ENCODE data around the gene LRRC18. TPM values are rescaled to one million over a fixed set of nuclear protein-coding genes. Genes with fewer than 3 reads are reported as not detected.

Gene LRRC18
- total RNA-seq, 1 donor from 2014 or later = not detected

DNA sequence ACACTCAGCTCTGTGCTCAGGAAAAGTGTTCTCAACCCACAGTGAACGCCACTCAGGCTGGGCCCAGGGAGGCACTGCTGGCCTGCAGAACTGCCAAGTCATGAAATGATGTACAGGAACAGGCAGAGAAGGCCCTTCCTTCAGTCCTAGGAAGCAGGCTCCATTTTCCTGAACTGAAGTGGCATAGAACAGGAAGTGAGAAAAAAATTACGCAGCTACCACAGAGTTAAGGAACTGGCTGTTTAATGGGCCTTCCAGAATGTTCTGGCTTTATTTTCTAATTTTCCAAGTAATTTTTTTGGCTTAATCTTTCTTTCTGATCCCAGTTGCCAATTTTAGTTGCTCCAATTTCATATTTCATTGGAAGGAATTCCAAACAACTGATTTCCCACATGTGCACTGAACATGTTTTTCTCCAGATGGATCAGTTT lies 39.3 kb downstream of the LRRC18 start:
- no peak for DNase-seq (ENCODE audit: low spot score in 2 of 2)
- no peaks in the 10 kb centered on the region for H3K36me3 ChIP-seq
- peaks cover 0 to 6% of the 10 kb centered on the region in 2 donors for H3K9me3 ChIP-seq
- H3K27me3 ChIP-seq = no peaks in the 10 kb centered on the region
- H3K4me1 ChIP-seq = no peaks in the 10 kb centered on the region
- TF ChIP-seq, protein P1, sequence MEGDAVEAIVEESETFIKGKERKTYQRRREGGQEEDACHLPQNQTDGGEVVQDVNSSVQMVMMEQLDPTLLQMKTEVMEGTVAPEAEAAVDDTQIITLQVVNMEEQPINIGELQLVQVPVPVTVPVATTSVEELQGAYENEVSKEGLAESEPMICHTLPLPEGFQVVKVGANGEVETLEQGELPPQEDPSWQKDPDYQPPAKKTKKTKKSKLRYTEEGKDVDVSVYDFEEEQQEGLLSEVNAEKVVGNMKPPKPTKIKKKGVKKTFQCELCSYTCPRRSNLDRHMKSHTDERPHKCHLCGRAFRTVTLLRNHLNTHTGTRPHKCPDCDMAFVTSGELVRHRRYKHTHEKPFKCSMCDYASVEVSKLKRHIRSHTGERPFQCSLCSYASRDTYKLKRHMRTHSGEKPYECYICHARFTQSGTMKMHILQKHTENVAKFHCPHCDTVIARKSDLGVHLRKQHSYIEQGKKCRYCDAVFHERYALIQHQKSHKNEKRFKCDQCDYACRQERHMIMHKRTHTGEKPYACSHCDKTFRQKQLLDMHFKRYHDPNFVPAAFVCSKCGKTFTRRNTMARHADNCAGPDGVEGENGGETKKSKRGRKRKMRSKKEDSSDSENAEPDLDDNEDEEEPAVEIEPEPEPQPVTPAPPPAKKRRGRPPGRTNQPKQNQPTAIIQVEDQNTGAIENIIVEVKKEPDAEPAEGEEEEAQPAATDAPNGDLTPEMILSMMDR (IDR thresholded peaks at IDR 0.05) = no peak
- H3K27ac ChIP-seq = peak overlapping the region in 1 of 2 donors; percentile 39
- no peak overlapping the region for H3K4me3 ChIP-seq
- intact Hi-C loops (cut with DNase I) = no loop called here

DNA sequence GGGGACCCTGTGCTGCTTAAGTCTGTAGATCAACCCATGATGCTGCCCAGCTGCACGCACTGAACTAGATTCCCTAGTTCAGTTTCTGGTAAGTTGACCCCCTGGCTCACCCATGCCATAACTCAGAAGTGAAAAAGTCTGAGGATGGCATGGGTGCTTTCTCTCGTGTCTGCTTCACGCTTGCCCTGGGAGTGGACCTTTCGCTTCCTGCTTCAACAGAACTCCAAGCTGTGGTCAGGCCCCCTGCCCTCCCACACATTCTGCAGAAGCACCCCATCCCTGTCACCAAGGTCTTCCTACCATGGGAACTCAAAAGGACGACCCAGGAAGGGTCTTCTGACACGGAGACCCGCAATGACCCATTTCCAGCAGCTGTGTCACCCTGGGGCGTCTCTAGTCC lies 39.9 kb downstream of the LRRC18 start:
- intact Hi-C loops (cut with DNase I) = no loop called here
- TF ChIP-seq, protein P1 (IDR thresholded peaks at IDR 0.05) = no peak

DNA sequence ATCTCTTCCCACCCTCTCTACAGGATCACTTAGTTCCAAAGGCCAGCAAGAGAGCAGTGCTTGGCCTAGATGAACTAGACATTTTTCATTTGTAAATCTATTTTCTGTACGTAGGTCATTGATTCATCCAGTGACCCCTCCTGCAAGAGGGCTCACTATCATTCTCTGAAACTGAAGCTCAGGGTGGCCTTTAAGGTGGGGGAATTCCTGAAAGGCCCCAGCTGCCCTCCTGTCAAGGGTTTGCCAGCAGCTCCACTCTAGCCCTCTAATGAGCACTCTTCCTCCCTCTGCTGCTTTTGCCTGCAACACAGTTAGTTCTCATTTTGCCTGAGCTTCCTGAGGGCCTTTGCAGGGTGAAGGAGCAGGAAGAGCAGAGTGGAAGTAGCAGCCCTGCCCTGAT lies 41.2 kb downstream of the LRRC18 start:
- Histone ChIP-seq H3K27me3 (no peaks in the 10 kb centered on the region), H3K4me3 (no peak overlapping the region), H3K9me3 (peaks cover 0 to 6% of the 10 kb centered on the region in 2 donors), H3K4me1 (no peaks in the 10 kb centered on the region), H3K36me3 (no peaks in the 10 kb centered on the region), H3K27ac (no peak overlapping the region)
- TF ChIP-seq, protein P1 (IDR thresholded peaks at IDR 0.05) = no peak
- no peak for DNase-seq (ENCODE audit: low spot score in 2 of 2)
- intact Hi-C loops (cut with DNase I) = no loop called here

More for the DNA sequence above, 39.9 kb downstream of the LRRC18 start:
- Histone ChIP-seq H3K9me3 (peaks cover 0 to 6% of the 10 kb centered on the region in 2 donors), H3K27me3 (no peaks in the 10 kb centered on the region), H3K27ac (no peak overlapping the region), H3K4me1 (no peaks in the 10 kb centered on the region), H3K36me3 (no peaks in the 10 kb centered on the region), H3K4me3 (no peak overlapping the region)
- DNase-seq (ENCODE audit: low spot score in 2 of 2) = no peak

DNA sequence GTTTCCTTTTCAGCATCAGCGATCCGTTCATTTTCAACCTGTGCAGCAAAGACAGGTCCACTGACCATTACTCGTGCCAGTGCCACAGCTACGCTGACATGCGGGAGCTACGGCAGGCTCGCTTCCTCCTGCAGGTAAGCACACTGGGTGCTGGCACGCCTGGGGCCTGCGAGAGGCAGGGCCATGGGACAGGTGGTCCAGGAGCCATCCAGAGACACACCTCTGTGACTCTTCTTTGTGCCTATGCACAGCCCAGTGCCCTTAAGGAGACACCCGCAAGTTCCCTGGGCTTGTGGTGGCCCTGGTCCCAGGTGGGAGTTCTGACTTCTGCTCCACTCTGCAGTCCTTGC lies 42.2 kb downstream of the LRRC18 start:
- Histone ChIP-seq H3K9me3 (peaks cover 0 to 6% of the 10 kb centered on the region in 2 donors), H3K27ac (no peak overlapping the region), H3K27me3 (no peaks in the 10 kb centered on the region), H3K36me3 (no peaks in the 10 kb centered on the region), H3K4me3 (no peak overlapping the region), H3K4me1 (no peaks in the 10 kb centered on the region)
- no peak for DNase-seq (ENCODE audit: low spot score in 2 of 2)
- TF ChIP-seq, protein P1 (IDR thresholded peaks at IDR 0.05) = no peak
- intact Hi-C loops (cut with DNase I) = no loop called here

DNA sequence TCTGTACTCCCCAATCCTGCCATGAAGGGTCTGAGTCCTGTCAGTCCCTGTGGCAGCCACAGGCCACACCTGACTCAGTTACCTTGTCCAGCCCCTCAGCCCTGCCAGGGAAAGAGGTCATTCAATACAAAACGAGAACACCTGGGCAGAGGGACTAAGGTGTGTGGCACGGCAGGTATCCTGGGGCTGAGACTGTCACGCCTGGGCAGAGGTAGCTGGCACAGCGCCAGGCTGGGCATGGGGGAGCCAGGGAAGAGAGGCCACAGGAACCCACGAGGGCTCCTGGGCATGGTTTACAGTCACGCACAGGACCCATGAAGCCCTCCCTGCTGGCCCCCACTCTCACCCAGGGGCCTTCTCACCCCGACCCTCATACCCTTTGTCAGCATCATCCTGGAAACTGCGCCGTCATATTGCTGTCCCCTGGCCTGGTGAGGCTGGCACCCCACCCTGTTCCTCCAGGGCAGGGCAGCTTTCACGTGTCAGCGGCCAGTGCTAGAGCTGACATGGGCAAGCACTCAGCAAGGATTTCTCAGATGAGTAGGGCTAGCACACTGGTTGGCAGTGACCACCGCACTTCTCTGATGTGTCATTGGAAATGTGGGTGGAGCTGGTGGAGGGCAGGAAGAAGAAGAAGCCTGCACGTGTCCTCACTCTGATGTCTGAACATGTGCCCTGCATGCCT lies 42.7 kb downstream of the LRRC18 start:
- intact Hi-C loops (cut with DNase I) = no loop called here

More for the DNA sequence above, 42.7 kb downstream of the LRRC18 start:
- Histone ChIP-seq H3K9me3 (peaks cover 0 to 6% of the 10 kb centered on the region in 2 donors), H3K27ac (no peak overlapping the region), H3K4me3 (no peak overlapping the region), H3K27me3 (no peaks in the 10 kb centered on the region), H3K36me3 (no peaks in the 10 kb centered on the region), H3K4me1 (no peaks in the 10 kb centered on the region)
- TF ChIP-seq, protein P1 (IDR thresholded peaks at IDR 0.05) = no peak
- no peak for DNase-seq (ENCODE audit: low spot score in 2 of 2)

Data from ascending aorta (tissue), 2 donors.